Frontal cortex (tissue), 4 donors: ENCODE results near the gene RBM43. TPM values are rescaled to one million over a fixed set of nuclear protein-coding genes. Genes with fewer than 3 reads are reported as not detected.
"Not testable (repeated sequence)": the region's sequence is repeated elsewhere in the genome, so short reads cannot be mapped to it uniquely, and the experiment has no call there.

Experiments used
- DNase-seq, 2 donors: peaks; one replicate each; pipeline ENCODE4 v3.0.0; 2012; ENCODE audit warnings: low spot score in 2 of 2
- FAIRE-seq: peaks from 2 replicates; lab custom pipeline; 2012; peaks lifted over from hg19 to GRCh38; lab: Jason Lieb, UNC
- total RNA-seq: library from RNA; depleted of rRNA; stranded (reverse); fragments of >200 nt; gene quantifications from one replicate; pipeline ENCODE4 v1.2.3, GENCODE V29; 2014
- donor health status: control.
- donor health status: control.
- donor health status: control.

The RBM43 gene
- total RNA-seq, result 2.0 TPM

DNA sequence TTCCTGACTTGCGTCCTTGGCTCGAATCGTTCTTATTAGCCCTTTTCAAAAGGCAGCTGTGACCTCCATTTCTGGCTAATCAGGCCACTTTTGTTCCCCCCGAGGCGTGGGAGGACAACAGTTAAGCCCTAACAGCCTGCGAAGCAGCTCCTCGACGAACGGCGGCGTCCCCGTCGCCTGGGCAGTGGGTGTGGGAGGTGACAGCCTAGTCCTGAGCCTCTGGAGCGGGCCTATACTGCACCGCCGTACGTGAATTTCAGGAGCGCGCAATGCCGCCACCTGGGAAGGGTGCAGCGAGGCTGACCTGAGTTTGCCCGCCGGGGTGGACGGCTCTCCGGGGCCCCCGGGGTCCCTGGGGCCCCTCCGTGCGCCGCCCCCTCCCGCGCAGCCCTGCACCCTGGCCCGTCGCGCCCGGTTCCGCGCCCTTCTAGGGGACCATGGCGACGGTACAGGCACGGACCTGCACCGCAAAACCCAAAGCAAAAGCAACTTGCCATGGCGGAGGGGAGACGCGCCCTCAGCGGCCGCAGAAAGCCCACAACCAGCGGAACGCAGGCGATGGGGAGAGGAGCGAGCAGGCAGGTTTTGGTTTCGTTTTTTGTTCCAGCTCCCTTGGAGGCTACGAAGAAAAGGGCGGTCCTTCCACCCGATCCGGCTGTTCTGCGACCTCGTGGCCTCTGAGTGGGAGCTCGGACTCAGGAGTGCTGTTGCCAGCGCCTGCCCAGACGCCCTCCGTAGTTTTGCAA is at the start of gene RBM43:
Gene RBM43 (minus strand): TSS at position 633 of the 746 bp plus-strand sequence. CDS start 136 bp downstream, at position 497.
- FAIRE-seq, result no peak

DNA sequence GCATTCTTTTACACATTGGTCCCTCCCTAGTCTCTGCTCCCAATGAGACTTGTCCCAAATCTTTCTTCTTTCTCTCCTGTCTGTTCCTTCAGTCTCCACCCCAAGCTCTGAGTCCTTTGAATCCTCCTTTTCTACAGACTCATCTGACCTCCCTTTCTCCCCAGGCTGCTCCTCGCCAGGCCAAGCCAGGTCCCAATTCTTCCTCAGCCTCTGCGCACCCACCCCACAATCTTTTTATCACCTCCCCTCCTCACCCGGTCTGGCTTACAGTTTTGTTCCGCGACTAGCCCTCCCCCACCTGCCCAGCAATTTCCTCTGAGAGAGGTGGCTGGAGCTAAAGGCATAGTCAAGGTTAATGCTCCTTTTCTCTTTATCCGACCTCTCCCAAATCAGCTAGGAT is 48.6 kb upstream of the RBM43 start:
- FAIRE-seq, result not testable (repeated sequence)

More for the DNA sequence above, at the start of gene RBM43:
- DNase-seq, result peak; percentile 68 to 80

DNA sequence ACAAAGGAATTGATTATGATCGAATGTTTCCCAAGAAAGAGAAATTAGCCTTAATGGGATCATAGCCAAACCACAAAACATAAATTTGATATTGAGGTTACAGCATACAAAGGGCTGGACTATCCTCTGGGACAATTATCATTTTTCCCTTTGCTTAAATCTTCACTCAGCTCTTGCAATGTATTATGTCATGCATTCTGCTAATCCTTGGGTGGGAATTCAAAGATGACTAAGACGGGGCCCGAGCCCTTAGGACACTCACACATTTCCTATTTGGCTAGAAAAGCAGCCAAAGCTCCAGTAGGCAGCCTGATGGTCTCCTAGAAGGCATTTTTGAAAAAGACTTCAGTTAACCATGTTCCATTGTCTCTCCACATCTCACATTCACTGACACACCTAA is 45.0 kb upstream of the RBM43 start:
- no peak for DNase-seq
- no peak for FAIRE-seq

More for the DNA sequence above, 48.6 kb upstream of the RBM43 start:
- not testable (repeated sequence) for DNase-seq

DNA sequence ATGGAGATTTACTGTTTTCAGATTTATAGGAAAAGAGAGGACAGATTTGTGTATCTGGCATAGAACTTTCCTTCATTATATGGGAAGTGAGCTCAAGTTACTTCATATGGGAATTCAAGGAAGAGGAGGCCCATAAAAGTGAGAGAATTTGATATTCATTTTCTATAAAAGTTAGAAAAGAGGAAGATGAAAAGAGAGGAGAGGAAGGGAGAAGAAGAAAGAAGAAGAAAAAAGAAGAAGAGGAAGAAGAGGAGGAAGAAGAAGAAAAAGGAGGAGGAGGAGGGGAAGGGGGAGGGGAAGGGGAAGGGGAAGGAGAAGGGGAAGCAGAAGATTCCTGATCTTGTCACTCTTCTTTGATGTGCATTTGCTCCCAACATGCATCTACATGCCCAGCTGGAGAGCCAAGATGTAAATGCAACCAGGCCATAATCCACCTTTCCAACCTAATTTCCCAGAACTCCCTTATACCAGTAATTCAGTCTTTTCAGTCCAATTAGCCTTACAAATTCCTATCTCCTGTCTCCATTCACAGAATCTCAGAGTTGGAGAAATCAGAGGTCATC is 43.5 kb upstream of the RBM43 start:
- no peak for FAIRE-seq
- no peak for DNase-seq

DNA sequence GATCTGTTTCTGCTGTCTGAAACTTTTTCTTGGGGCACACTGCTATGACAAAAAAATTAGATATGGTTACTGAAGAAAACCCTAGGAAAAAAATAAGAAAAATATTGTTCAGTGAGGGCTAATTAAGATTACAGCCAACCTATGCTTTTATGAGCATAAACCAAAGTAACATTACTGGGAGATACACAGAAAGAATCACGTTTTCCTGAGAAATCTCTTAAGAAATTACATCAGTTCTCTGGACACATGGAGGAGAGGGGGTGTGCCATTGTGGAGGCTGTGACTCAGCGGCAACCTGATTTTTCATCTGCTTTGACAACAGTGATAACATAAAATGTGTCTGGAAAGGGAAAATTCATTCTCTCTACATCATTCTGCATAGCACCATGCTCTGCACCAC is 41.2 kb upstream of the RBM43 start:
- DNase-seq (no peak), FAIRE-seq (no peak)

DNA sequence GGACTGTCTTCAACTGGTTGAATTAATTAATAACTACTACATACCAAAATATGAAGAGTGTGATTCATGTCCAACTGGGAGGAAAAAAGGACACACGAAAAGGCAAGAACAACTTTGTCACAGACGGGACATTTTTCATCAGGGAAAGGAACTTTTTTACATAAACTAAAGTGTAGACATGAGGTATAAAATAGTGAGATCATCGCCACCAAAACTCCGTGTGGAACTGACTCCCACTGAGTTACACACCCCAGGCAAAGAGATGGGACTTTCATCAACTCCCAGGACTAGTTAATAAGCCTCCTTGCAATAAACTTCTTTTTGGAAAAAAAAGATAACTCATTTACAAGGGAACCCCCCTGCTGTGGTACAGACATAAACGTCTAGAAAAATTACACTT is 40.7 kb upstream of the RBM43 start:
- no peak for FAIRE-seq
- DNase-seq, result no peak

DNA sequence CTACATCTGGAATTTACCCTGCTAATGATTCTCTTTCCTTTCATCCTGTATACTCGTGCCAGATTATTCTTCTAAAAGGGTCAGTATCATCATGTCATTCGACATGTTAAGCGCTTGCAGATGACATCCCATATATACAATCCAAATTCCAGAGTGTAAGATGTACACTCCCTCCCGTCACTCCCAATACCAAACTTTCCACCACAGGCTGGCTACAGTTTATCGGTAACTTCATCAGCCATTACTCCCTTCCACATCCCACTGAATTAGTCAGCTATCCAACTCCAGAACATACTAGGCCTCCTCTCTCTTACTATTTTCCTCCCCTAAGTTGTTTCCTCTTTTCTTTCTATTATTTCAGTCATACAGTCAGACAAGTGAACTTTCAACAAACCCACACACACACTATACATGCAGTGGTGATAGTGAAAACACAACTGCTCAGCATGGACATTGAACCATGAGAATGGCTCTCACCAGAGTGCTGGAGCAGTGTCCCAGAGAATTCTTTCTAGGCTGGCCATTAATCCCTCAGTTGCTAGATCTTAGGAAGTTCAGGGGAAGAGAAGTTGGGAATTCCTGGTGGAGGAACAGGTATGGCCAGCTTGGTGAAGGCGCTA is 38.4 kb upstream of the RBM43 start:
- DNase-seq (no peak), FAIRE-seq (no peak)

DNA sequence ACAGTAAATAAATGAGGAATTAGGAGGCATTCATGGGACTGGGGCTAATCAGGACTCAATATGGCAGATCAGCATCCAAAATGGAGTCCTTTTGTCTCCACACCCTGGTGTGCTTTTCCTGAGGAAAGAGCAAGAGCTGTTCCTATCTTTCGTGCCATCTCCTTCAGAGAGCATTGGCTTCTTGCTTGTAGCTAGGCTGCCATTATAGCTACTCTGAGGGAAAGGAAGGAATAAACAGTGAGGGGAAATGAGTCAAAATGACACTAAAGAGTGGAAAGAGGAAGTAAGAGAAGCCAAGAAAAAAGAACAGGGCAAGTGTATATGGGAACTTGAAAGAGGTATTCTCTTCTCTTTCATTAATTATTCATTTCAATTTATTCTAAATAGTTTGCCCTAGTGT is 36.2 kb upstream of the RBM43 start:
- peak in 1 of 2 donors; percentile 26 for DNase-seq
- FAIRE-seq, result no peak

DNA sequence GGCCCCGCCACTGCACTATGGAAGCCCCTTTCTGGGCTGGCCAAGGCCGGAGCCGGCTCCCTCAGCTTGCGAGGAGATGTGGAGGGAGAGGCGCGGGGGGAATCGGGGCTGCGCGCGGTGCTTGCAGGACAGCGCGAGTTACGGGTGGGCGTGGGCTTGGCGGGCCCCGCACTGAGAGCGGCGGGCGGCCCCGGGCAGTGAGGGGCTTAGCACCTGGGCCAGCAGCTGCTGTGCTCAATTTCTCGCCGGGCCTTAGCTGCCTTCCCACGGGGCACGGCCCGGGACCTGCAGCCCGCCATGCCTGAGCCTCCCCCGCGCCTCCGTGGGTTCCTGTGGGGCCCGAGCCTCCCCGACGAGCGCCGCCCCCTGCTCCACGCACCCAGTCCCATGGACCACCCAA is 34.3 kb upstream of the RBM43 start:
- FAIRE-seq, DNase-seq: not testable (repeated sequence)

DNA sequence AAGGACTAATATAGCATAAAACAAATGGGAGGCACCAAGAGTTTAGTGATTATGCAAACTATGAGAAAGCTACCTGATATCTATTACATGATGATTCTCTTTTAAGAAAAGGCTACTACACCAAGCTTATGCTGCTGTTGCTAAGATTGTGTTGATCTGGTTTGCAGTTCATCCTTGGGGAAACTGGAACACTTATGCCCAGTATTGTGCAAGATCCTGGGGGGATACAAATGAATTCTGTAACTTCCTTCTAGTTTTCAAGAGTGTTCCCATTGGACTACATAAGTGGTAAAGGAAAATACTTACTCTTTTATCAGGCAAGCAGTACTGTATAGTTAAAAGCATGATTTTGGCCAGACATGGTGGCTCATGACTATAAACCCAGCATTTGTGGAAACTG is 30.9 kb upstream of the RBM43 start:
- DNase-seq, result no peak
- no peak for FAIRE-seq

DNA sequence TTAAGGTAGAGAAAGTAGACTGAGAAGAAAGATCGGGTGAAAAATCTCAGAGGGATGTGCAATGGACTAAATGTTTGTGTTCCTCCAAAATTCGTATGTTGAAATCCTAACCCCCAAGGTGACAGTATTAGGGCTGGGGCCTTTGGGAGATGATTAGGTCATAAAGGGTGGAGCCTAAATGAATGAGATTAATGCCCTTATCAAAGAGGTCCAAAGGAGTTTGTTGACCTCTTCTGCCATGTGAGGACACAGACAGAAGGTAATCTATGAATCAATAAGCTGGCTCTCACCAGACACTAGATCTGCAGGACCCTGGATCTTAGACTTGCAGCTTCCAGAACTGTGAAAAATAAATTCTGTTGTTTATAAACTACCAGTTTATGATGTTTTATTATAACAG is 30.5 kb upstream of the RBM43 start:
- FAIRE-seq, result no peak

DNA sequence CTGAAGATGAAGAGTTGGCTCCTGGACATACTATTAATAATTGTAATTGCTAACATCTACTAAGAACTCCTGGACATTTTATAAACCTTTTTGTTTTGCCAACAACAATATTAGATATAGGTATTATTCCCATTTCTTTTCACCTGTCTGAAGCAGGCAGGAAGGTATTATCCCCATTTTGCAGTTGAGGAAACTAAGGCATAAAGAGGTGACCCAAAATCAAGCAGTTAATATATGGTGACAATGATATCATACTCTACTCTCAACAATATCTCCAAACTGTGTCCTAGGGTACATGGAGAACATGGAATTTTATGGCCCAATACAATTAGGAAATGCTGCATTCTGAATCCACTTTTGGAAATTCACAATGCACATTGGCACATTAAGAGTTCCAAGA is 29.6 kb upstream of the RBM43 start:
- DNase-seq, result no peak
- no peak for FAIRE-seq

More for the DNA sequence above, 30.5 kb upstream of the RBM43 start:
- DNase-seq, result no peak

DNA sequence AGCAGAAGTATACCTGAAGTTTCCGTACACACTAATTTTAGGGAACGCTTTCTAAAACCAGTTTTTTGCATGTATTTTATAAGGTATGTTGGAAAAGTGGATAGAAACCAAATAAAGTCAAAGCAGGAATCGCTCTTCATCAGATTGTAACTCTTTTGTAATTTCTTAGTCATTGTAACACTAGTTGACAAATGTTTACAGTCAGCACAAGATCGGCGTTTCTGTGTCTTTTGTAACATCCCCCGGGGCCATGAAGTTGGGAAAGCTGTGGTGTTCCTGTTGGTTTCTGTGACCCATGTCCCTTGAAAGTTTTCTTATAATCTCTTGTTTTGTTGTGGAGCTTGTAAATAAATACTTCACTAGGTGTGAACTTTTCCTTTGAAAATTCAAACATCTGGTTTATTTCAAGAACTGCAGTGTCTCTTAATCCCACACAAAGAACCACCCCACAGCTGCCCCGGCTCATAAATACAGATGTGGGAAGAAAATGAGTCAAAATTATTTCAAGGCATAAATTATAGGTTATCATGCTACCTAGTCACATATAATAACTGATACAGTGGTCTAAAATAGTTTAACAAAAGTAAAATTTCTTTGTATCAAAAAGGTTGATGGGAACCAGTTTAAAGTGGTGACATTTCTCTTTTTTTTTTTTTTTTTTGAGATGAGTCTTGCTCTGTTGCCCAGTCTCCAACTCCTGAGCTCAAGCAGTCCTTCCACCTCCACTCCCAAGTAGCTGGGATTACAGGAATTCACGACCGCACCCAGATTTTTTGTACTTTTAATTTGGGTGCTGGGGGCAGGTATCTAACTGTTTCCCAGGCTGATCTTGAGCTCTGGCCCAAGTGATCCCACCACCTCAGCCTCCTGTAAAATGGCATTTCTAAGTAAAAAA is 28.6 kb upstream of the RBM43 start:
- DNase-seq, result peak; percentile 26 to 42
- no peak for FAIRE-seq

DNA sequence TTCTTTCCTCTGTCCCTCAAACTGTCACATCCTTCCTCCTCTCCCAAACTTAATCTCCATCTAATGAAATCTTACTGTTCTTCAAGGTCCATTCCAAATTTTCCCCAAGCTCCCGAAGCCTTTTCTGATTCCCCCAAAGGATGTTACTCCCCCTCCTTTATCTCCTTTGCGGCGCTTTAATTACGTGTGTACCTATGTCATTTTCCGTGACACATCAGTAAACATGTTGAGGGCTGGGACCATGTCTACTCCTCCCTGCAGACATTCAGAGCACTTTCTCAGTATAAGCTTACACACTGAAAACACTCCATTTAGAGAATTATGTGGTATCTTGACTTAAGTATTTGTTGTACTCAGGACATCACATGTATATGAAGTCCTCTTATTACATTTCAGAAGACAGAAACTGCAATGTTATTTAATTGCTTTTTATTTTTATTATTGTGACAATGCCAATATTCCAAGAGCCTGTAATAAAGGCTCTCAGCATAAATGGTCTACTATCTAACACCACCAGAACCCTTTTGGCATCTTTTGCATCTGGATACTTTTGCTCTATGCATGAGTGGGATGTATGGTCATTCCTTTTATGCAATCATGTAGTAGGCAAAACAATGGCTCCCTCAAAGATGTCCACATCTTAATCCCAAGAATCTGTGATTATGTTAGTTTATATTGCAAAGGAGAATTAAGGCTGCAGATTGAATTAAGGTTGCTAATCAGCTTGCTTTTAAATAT is 26.0 kb upstream of the RBM43 start:
- no peak for DNase-seq
- FAIRE-seq, result no peak

DNA sequence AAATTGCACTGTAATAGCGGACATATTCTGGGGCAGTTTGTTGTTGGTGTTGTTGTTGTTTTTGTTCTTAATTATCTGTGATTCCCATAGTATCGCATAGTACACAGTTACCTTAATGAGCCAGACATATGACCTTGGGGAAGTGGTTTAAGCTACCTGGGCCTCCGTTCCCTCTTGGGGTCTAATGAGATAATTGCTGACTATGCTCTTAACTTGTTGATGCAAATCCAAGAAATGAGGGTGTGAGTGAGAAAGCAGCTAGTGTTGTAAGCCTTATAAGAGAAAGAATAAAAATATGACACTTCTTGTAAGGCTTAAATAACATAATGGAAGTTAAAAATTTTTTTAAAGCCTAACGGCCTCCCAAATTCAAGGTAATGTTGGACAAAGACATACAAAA is 20.7 kb upstream of the RBM43 start:
- no peak for FAIRE-seq

DNA sequence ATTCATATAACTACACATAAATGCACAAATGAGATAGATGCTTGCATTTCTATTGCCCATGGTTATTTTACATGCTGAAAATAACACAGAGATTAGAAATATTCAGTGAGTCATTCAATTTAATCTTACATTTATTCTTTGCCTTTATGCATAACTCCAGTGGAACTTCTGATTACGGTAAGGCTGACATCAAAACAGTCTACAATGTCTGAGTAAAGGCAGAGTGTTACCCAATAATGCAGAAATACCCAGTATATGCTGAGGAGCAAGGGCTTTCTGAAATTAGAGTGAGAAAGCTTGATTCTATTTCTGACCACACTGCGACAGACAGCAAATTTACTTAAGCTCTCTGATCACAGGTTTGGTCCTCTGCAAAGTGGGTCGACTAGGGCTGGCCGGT is 18.6 kb upstream of the RBM43 start:
- FAIRE-seq (no peak), DNase-seq (no peak)

More for the DNA sequence above, 20.7 kb upstream of the RBM43 start:
- DNase-seq, result no peak

DNA sequence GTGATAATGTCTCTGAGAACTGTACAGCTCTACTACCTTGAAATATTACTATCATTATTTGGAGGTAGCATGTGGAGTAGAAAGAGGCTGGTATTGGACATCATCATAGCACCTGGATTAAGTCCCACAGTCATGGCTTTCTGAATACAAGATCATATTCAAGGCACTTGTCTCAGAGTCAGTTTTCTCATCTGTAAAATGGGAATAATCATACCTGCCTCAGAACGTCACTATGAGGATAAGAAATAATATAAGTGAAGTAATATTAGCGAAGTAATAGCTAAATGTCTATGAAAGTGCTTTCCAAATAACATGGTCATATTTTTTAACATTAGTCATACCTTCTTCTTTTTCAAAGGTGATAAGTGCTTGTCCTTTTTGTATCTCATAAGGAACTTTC is 16.8 kb upstream of the RBM43 start:
- FAIRE-seq (no peak), DNase-seq (no peak)

DNA sequence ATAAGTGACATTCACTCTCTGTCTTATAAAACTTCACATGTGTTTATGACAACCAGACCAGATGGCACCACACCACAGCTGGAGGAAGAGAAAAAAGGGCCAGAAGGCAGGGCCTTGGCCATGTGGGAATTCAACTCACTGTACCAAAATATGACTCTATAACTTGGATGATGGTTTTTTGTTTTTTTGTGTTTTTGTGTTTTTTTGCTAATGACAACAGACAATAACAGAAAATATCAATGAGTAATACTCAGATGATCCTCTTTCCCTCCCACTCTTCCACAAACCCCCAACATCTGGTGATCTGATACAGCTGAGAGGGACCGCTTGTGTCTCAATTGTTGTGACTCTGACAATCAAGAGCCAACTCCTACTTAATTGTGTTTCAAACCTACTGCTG is 15.4 kb upstream of the RBM43 start:
- DNase-seq, result no peak
- FAIRE-seq, result no peak

DNA sequence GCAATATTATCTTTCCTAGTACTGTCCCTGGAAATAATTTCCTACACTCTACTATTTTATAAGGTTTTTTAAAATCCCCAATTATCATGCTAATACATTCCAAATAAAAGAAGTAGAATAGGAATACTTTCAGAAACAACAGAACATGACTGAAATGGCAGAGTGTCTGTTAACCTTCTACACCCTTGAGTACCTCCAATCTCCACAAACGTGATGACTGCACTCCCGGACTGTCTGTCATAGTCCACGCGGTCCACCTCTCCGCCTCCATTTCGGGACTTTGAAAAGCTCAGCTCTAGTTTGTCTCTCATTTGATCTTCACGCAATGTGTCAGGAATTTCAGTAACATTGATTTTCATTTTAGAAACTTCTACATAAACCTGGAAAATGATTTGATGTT is 13.6 kb upstream of the RBM43 start:
- FAIRE-seq, result no peak
- no peak for DNase-seq

DNA sequence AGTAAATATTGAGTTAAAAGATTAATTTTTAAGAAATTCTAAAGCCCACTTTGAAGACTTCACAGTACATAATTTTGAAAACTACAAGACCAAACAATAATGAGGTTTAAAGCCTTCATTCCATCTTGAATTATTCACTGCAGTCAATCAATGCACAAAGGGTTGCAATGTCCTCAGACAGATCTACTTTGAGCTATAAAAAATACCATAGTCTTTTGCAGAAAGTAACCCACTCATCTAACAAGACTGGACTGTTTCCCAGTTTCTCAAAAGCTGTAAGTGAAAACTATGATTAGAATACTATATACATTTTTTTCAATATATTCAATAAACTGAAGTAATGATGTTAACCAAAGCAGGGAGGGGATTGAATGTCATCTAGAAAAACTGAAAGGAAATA is 10.2 kb upstream of the RBM43 start:
- no peak for DNase-seq

More for the DNA sequence above, 10.2 kb upstream of the RBM43 start:
- FAIRE-seq, result no peak
